Measurements from ENCODE around the gene ZNF132.

ZNF132 gene

GRCh38 chr19:58406818-58407657 lies 32.9 kb downstream of the ZNF132 start:
- DNase-seq: peak; percentile 1 to 28

GRCh38 chr19:58403920-58404478 lies 36.0 kb downstream of the ZNF132 start:
- peak; percentile 20 to 29 for DNase-seq

GRCh38 chr19:58401840-58402421 lies 38.0 kb downstream of the ZNF132 start:
- DNase-seq: no peak

- DNase-seq: peak; percentile 97 to 98
Observed at GRCh38 chr19:58400916-58401839, 38.8 kb downstream of the ZNF132 start.

- DNase-seq: no peak
Observed at GRCh38 chr19:58400316-58400915, 39.5 kb downstream of the ZNF132 start.

- no peak for DNase-seq
Observed at GRCh38 chr19:58399903-58400302, 40.0 kb downstream of the ZNF132 start.

GRCh38 chr19:58398545-58398944 lies 41.4 kb downstream of the ZNF132 start:
- no peak for DNase-seq

- DNase-seq: no peak
Observed at GRCh38 chr19:58398087-58398486, 41.9 kb downstream of the ZNF132 start.

GRCh38 chr19:58397533-58398037 lies 42.4 kb downstream of the ZNF132 start:
- DNase-seq: no peak

- DNase-seq: no peak
Observed at GRCh38 chr19:58396691-58397532, 43.0 kb downstream of the ZNF132 start.

- no peak for DNase-seq
Observed at GRCh38 chr19:58395979-58396627, 43.9 kb downstream of the ZNF132 start.

GRCh38 chr19:58395220-58395978 lies 44.6 kb downstream of the ZNF132 start, which contains the start of gene RNF225:
TSS of gene RNF225 (plus strand) at chr19:58395656. CDS start at chr19:58396090, 434 bp downstream.
- peak in 1 of 2 experiments; percentile 10 for DNase-seq

GRCh38 chr19:58394821-58395219 lies 45.1 kb downstream of the ZNF132 start:
- DNase-seq: no peak

- DNase-seq: no peak
Observed at GRCh38 chr19:58393725-58394033, 46.3 kb downstream of the ZNF132 start.

GRCh38 chr19:58392945-58393724 lies 46.8 kb downstream of the ZNF132 start:
- DNase-seq: no peak

GRCh38 chr19:58388175-58388526 lies 51.8 kb downstream of the ZNF132 start:
- no peak for DNase-seq

GRCh38 chr19:58387338-58388174 lies 52.4 kb downstream of the ZNF132 start:
- DNase-seq: peak in 1 of 2 experiments; percentile 6

Data from Kasumi-1 (cell line).